Trophoblast cell (in vitro differentiated cells and primary cell): ENCODE measurements around the gene PTH. TPM values are rescaled to one million over a fixed set of nuclear protein-coding genes. Genes with fewer than 3 reads are reported as not detected.

Experiments
- DNase-seq, 2 donors: peaks; one replicate each; pipeline ENCODE4 v3.0.0-alpha.2; 2016
- H2AFZ ChIP-seq: 2 replicates; pipeline ENCODE4 v1.6.1; 2013; ENCODE audit warnings: low read length, moderate library complexity, mild to moderate bottlenecking; ENCODE audit not compliant: insufficient read depth, poor library complexity
- H2AK5ac ChIP-seq: 2 replicates; pipeline ENCODE4 v1.6.1; 2013; ENCODE audit warnings: mild to moderate bottlenecking, low read length
- H2BK120ac ChIP-seq: 2 replicates; pipeline ENCODE4 v1.6.1; 2013; ENCODE audit warnings: low read length, mild to moderate bottlenecking, moderate library complexity; ENCODE audit not compliant: insufficient read depth, poor library complexity
- H2BK12ac ChIP-seq: 2 replicates; pipeline ENCODE4 v1.6.1; 2013; ENCODE audit warnings: mild to moderate bottlenecking, low read length, moderate library complexity
- H2BK5ac ChIP-seq: 2 replicates; pipeline ENCODE4 v1.6.1; 2013; ENCODE audit warnings: low read length, low read depth, moderate library complexity, mild to moderate bottlenecking; ENCODE audit not compliant: poor library complexity
- H3K14ac ChIP-seq: 2 replicates; pipeline ENCODE4 v1.6.1; 2013; ENCODE audit warnings: mild to moderate bottlenecking, low read length
- H3K18ac ChIP-seq: 2 replicates; pipeline ENCODE4 v1.6.1; 2013; ENCODE audit warnings: mild to moderate bottlenecking, low read length
- H3K23ac ChIP-seq: 2 replicates; pipeline ENCODE4 v1.6.1; 2013; ENCODE audit warnings: low read length
- H3K27ac ChIP-seq: 2 replicates; pipeline ENCODE4 v1.5.1; 2013; ENCODE audit warnings: low read depth, mild to moderate bottlenecking, inconsistent platforms, low read length, moderate library complexity
- H3K27me3 ChIP-seq: 2 replicates; pipeline ENCODE4 v1.6.1; 2013; ENCODE audit warnings: inconsistent platforms, mild to moderate bottlenecking, low read length, moderate library complexity; ENCODE audit not compliant: insufficient read depth
- H3K36me3 ChIP-seq, 2 experiments: 1 replicate in 1 of 2; 2 replicates in 1 of 2; pipeline ENCODE4 v1.6.1; 2013; ENCODE audit warnings: low read length in 2 of 2, mild to moderate bottlenecking in 2 of 2, moderate library complexity in 1 of 2; ENCODE audit not compliant: insufficient read depth in 2 of 2, control insufficient read depth in 1 of 2
- H3K4ac ChIP-seq: 2 replicates; pipeline ENCODE4 v1.6.1; 2013; ENCODE audit warnings: low read depth, mild to moderate bottlenecking, low read length, moderate library complexity
- H3K4me1 ChIP-seq, 2 experiments: 1 replicate in 1 of 2; 2 replicates in 1 of 2; pipeline ENCODE4 v1.6.1; 2013; ENCODE audit warnings: low read length in 2 of 2, mild to moderate bottlenecking in 2 of 2, moderate library complexity in 1 of 2; ENCODE audit not compliant: insufficient read depth in 2 of 2, control insufficient read depth in 1 of 2
- H3K4me2 ChIP-seq: 2 replicates; pipeline ENCODE4 v1.6.1; 2013; ENCODE audit warnings: inconsistent platforms, mild to moderate bottlenecking, low read length, moderate library complexity
- H3K4me3 ChIP-seq: 2 replicates; pipeline ENCODE4 v1.5.1; 2013; ENCODE audit warnings: mild to moderate bottlenecking, low read depth, low read length, inconsistent platforms
- H3K79me1 ChIP-seq: one replicate; pipeline ENCODE4 v1.6.1; 2013; ENCODE audit warnings: low read length
- H3K79me2 ChIP-seq: 2 replicates; pipeline ENCODE4 v1.6.1; 2013; ENCODE audit warnings: low read length, mild to moderate bottlenecking; ENCODE audit not compliant: control insufficient read depth, insufficient read depth, poor library complexity
- H3K9ac ChIP-seq: 2 replicates; pipeline ENCODE4 v1.6.1; 2013; ENCODE audit warnings: mild to moderate bottlenecking, low read length
- H3K9me3 ChIP-seq: 2 replicates; pipeline ENCODE4 v1.6.1; 2013; ENCODE audit warnings: low read depth, mild to moderate bottlenecking, control low read depth, inconsistent platforms, low read length; ENCODE audit not compliant: insufficient read depth
- H4K12ac ChIP-seq: 2 replicates; pipeline ENCODE4 v1.6.1; 2013; ENCODE audit warnings: low read depth, mild to moderate bottlenecking, low read length, moderate library complexity
- H4K8ac ChIP-seq: 2 replicates; pipeline ENCODE4 v1.6.1; 2013; ENCODE audit warnings: low read depth, mild to moderate bottlenecking, low read length, moderate library complexity
- H4K91ac ChIP-seq: one replicate; pipeline ENCODE4 v1.6.1; 2013; ENCODE audit warnings: low read depth, mild to moderate bottlenecking, low read length, moderate library complexity
- WGBS: extraction: QIAGEN DNeasy Blood & Tissue Kit; methylation state at CpG from one replicate; pipeline ENCODE4 v1.1.7; 2013; ENCODE audit warnings: missing lambda C conversion rate; ENCODE audit not compliant: insufficient read length, insufficient coverage; ENCODE audit errors: extremely low coverage; 5-methylcytosine and 5-hydroxymethylcytosine counted together
- polyA plus RNA-seq: library from polyadenylated mRNA; stranded (reverse); fragments of 200-250 nt; gene quantifications from 2 replicates; pipeline ENCODE4 v1.2.3, GENCODE V29; 2013

The PTH gene
- not detected in 2 replicates for polyA plus RNA-seq

GRCh38 chr11:13495929-13496328 is at the start of gene PTH:
PTH (minus strand) TSS chr11:13495997; CDS start chr11:13492855, 3,142 bp downstream.
- Histone ChIP-seq H3K23ac (no peak within 1 kb of the TSS), H3K18ac (no peak within 1 kb of the TSS), H2BK12ac (no peak within 1 kb of the TSS), H2AK5ac (no peak within 1 kb of the TSS), H3K4me1 (no peaks in the 10 kb centered on the region), H3K27ac (no peak within 1 kb of the TSS), H3K4me2 (no peak within 1 kb of the TSS), H3K14ac (no peak within 1 kb of the TSS), H3K4ac (no peak within 1 kb of the TSS), H3K9me3 (no peaks in the 10 kb centered on the region), H2BK120ac (no peak within 1 kb of the TSS), H3K9ac (no peak within 1 kb of the TSS), H2BK5ac (no peak within 1 kb of the TSS), H4K8ac (no peak within 1 kb of the TSS), H3K4me3 (no peak within 1 kb of the TSS), H3K79me1 (no peaks in the 10 kb centered on the region), H4K91ac (no peak within 1 kb of the TSS), H3K27me3 (no peaks in the 10 kb centered on the region), H3K36me3 (no peaks in the 10 kb centered on the region), H3K79me2 (no peaks in the 10 kb centered on the region), H2AFZ (no peak within 1 kb of the TSS), H4K12ac (no peak within 1 kb of the TSS)
- no peak for DNase-seq
- WGBS = no CpG with 5 or more reads among the region's 3 CpGs

GRCh38 chr11:13538044-13538443 is 42.2 kb upstream of the PTH start:
- no peak overlapping the region for H2AK5ac ChIP-seq
- H3K4me1 ChIP-seq = no peaks in the 10 kb centered on the region
- H3K23ac ChIP-seq = no peak overlapping the region
- no peak overlapping the region for H4K8ac ChIP-seq
- no peak overlapping the region for H3K27ac ChIP-seq
- no peak overlapping the region for H2BK12ac ChIP-seq
- H3K18ac ChIP-seq = no peak overlapping the region
- H3K9me3 ChIP-seq = peaks cover 6% of the 10 kb centered on the region
- H3K14ac ChIP-seq = no peak overlapping the region
- H3K4ac ChIP-seq = no peak overlapping the region
- no peaks in the 10 kb centered on the region for H3K79me2 ChIP-seq
- no peak overlapping the region for H2AFZ ChIP-seq
- no peak overlapping the region for H3K9ac ChIP-seq
- no peak overlapping the region for H3K4me2 ChIP-seq
- DNase-seq = no peak
- H3K4me3 ChIP-seq = no peak overlapping the region
- no peaks in the 10 kb centered on the region for H3K36me3 ChIP-seq
- no peak overlapping the region for H2BK5ac ChIP-seq
- no peaks in the 10 kb centered on the region for H3K79me1 ChIP-seq
- H2BK120ac ChIP-seq = no peak overlapping the region
- no peak overlapping the region for H4K91ac ChIP-seq
- WGBS = no CpG with 5 or more reads among the region's 1 CpG
- no peaks in the 10 kb centered on the region for H3K27me3 ChIP-seq
- no peak overlapping the region for H4K12ac ChIP-seq

- no peak overlapping the region for H3K14ac ChIP-seq
- no peaks in the 10 kb centered on the region for H3K79me2 ChIP-seq
- no peak overlapping the region for H4K8ac ChIP-seq
- no peak overlapping the region for H3K4me2 ChIP-seq
- peaks cover 6% of the 10 kb centered on the region for H3K9me3 ChIP-seq
- no peak overlapping the region for H3K9ac ChIP-seq
- no peaks in the 10 kb centered on the region for H3K79me1 ChIP-seq
- no peak overlapping the region for H3K4me3 ChIP-seq
- no peak overlapping the region for H4K91ac ChIP-seq
- no peak overlapping the region for H3K4ac ChIP-seq
- no peaks in the 10 kb centered on the region for H3K4me1 ChIP-seq
- no peak overlapping the region for H2AK5ac ChIP-seq
- H2BK120ac ChIP-seq = no peak overlapping the region
- no peak overlapping the region for H2AFZ ChIP-seq
- H3K27me3 ChIP-seq = no peaks in the 10 kb centered on the region
- no peak overlapping the region for H3K23ac ChIP-seq
- H4K12ac ChIP-seq = no peak overlapping the region
- no peak for DNase-seq
- WGBS = no CpG with 5 or more reads among the region's 2 CpGs
- no peak overlapping the region for H3K18ac ChIP-seq
- H2BK12ac ChIP-seq = no peak overlapping the region
- H3K27ac ChIP-seq = no peak overlapping the region
- H3K36me3 ChIP-seq = no peaks in the 10 kb centered on the region
- no peak overlapping the region for H2BK5ac ChIP-seq
Measured at GRCh38 chr11:13535819-13536218, 40.0 kb upstream of the PTH start.

GRCh38 chr11:13534358-13534757 is 38.6 kb upstream of the PTH start:
- H3K79me1 ChIP-seq = no peaks in the 10 kb centered on the region
- H3K27ac ChIP-seq = no peak overlapping the region
- H3K23ac ChIP-seq = no peak overlapping the region
- no peak overlapping the region for H3K4me2 ChIP-seq
- no peak overlapping the region for H2BK12ac ChIP-seq
- H3K36me3 ChIP-seq = no peaks in the 10 kb centered on the region
- no CpG with 5 or more reads among the region's 7 CpGs for WGBS
- H3K18ac ChIP-seq = no peak overlapping the region
- no peak overlapping the region for H3K9ac ChIP-seq
- H2AFZ ChIP-seq = no peak overlapping the region
- H2BK120ac ChIP-seq = no peak overlapping the region
- H4K91ac ChIP-seq = no peak overlapping the region
- H2AK5ac ChIP-seq = no peak overlapping the region
- H3K79me2 ChIP-seq = no peaks in the 10 kb centered on the region
- no peak overlapping the region for H4K8ac ChIP-seq
- no peak overlapping the region for H4K12ac ChIP-seq
- H3K14ac ChIP-seq = no peak overlapping the region
- no peak overlapping the region for H3K4ac ChIP-seq
- no peak for DNase-seq
- no peaks in the 10 kb centered on the region for H3K27me3 ChIP-seq
- no peak overlapping the region for H3K4me3 ChIP-seq
- H3K9me3 ChIP-seq = peaks cover 6% of the 10 kb centered on the region
- no peaks in the 10 kb centered on the region for H3K4me1 ChIP-seq
- no peak overlapping the region for H2BK5ac ChIP-seq
